Left cardiac atrium (tissue), 4 donors: ENCODE data around the gene NR1I2. TPM values are rescaled to one million over a fixed set of nuclear protein-coding genes. Genes with fewer than 3 reads are reported as not detected.

Experiments used
- ATAC-seq, 2 donors: fragments of 200-7000 bp; cut with Tn5 transposase; one replicate each; pipeline ENCODE4 v1.9.1; 2020; ENCODE audit warnings: mild to moderate bottlenecking in 2 of 2, moderate library complexity in 2 of 2
- DNase-seq: peaks from one replicate; pipeline ENCODE4 v3.0.0-alpha.2; 2020
- intact Hi-C, 2 donors: fragments of 100-400 bp; cut with DNase I; formaldehyde crosslinking; loops; one replicate each; pipeline versions ENCODE4 v1.14.1 to v1.15.1; 2022 to 2023
- total RNA-seq, 2 donors: library from RNA; stranded (reverse); fragmentation: NEBNext Ultra II Directional; extraction: Animal tissue kit (Norgen Biotek cat#: 25700); gene quantifications; one replicate each; pipeline ENCODE4 v1.2.1, GENCODE V29; 2021
- donor health status: DM: no; HTN: yes; CAD: no.
- donor health status: DM: no; HTN: yes; CAD: no; lungs with severe emphysema.
- donor health status: DM: yes; HTN: yes; CAD: no.
- donor health status: Dilated cardiomyopathy.

Gene NR1I2
- total RNA-seq, 2 donors from 2014 or later = 0.09 TPM; not detected in 1

- no peak for DNase-seq
- peak in 1 of 2 donors; percentile 22 for ATAC-seq
- intact Hi-C loops = no loop called here
Observed at GRCh38 chr3:119812491-119813058, 30.7 kb downstream of the NR1I2 start.

GRCh38 chr3:119815716-119816115, 33.8 kb downstream of the NR1I2 start:
- intact Hi-C loops = no loop called here

DNA sequence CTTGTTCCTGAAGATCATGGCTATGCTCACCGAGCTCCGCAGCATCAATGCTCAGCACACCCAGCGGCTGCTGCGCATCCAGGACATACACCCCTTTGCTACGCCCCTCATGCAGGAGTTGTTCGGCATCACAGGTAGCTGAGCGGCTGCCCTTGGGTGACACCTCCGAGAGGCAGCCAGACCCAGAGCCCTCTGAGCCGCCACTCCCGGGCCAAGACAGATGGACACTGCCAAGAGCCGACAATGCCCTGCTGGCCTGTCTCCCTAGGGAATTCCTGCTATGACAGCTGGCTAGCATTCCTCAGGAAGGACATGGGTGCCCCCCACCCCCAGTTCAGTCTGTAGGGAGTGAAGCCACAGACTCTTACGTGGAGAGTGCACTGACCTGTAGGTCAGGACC, 35.2 kb downstream of the NR1I2 start:
- DNase-seq (no peak), ATAC-seq (no peak)
- intact Hi-C loops = no loop called here

More at GRCh38 chr3:119815716-119816115, 33.8 kb downstream of the NR1I2 start:
- DNase-seq (no peak), ATAC-seq (no peak)

DNA sequence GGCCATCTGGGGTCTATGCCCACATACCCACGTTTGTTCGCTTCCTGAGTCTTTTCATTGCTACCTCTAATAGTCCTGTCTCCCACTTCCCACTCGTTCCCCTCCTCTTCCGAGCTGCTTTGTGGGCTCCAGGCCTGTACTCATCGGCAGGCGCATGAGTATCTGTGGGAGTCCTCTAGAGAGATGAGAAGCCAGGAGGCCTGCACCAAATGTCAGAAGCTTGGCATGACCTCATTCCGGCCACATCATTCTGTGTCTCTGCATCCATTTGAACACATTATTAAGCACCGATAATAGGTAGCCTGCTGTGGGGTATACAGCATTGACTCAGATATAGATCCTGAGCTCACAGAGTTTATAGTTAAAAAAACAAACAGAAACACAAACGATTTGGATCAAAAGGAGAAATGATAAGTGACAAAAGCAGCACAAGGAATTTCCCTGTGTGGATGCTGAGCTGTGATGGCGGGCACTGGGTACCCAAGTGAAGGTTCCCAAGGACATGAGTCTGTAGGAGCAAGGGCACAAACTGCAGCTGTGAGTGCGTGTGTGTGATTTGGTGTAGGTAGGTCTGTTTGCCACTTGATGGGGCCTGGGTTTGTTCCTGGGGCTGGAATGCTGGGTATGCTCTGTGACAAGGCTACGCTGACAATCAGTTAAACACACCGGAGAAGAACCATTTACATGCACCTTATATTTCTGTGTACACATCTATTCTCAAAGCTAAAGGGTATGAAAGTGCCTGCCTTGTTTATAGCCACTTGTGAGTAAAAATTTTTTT, 35.9 kb downstream of the NR1I2 start:
- intact Hi-C loops = no loop called here
- DNase-seq (no peak), ATAC-seq (no peak)

DNA sequence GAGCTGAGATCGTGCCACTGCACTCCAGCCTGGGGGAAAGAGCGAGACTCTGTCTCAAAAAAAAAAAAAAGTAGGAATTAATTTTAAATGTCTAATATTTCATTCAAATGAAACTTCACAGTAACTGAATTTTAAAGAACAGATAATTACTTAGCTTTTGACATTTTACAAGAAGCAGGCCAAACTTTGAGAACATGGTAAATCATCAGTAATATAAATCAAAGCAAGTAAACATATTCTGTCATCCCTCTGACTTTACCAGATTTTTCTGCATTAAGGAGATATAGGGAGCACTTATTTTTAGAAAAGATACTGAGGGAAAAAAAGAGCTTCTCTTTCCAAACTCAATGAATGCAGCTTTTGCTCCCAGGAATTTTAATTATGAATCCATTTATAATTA, 37.0 kb downstream of the NR1I2 start:
- no peak for ATAC-seq
- intact Hi-C loops = no loop called here
- DNase-seq = no peak

DNA sequence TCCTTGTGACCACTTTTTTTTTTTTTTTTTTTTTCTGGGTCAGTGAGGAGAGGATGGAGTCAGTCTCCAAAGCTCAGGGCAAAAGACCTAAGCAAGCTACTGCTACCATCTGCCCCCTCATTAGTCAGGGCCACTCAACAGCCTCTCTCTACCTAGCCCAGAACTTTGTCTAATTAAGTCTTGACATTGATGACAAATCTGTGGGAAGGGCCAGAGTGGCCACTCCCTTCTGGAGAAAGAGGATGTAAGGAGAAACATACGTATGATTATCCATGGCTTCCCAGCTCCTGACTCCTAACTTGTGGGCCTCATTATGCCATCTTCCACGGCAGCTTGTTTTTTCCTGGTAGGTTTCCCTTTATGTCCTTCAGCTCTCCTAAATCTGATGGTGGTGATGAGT, 37.9 kb downstream of the NR1I2 start:
- ATAC-seq = no peak
- intact Hi-C loops = no loop called here
- DNase-seq = no peak

DNA sequence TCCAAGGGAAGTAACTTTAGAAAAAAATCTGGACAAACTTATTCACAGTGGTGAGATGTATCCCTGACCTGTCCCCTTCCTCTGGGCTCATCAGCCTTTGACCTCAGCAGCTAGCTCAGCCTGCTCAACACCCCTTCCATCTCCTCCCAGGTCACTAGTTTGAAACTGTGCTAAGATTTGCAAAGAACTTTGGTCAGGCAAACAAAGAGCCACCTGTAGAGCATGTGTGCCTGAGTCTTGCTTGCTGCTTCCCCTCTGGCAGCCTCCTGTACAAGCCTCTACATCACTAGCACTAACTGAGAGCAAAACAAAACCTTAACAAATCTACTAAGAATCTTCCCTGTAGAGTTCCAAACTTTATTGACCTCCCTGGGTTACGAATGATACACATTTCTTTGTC, 43.9 kb downstream of the NR1I2 start:
- DNase-seq (no peak), ATAC-seq (no peak)
- intact Hi-C loops = no loop called here

DNA sequence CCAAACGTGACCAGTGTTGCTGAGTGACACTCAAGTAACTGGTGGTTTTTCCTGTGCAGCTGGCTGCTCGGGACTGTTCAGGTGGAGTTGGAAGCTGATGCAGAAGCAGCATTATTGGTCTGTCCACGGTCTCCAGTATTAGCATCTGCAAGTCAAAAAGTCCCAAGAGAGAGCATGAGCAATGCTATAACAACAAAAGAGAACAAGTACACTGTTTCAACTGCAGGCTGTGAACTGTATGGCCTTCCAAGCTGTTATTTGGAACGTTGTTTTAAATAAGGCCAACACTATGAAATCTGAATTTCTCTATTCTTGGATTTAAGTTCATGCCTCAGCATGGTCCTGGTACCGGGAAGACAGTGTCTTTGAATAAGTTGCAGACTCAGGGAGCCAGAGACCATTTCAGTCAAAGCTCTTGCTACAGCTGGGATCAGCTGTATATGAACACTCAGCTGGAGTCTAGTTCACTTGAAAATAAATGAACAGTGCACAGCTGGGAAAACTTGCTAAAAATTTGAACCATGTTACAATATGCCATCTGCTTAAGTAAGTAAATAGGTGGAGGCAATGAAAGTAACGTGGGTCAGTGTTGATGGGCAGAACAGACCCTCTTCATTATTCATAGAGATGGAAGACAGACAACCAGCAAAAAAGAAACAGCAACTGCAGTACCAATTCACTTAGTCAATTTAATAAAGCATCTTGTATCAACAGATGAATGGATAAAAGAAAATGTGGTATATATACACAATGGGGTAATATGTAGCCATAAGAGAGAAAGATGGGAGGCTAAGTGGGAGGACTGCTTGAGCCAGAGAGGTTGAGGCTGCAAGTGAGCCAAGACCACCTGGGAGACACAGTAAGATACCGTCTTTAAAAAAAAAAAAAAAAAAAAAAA, 45.1 kb downstream of the NR1I2 start:
- intact Hi-C loops = no loop called here
- DNase-seq = no peak
- ATAC-seq = peak in 1 of 2 donors; percentile 81

DNA sequence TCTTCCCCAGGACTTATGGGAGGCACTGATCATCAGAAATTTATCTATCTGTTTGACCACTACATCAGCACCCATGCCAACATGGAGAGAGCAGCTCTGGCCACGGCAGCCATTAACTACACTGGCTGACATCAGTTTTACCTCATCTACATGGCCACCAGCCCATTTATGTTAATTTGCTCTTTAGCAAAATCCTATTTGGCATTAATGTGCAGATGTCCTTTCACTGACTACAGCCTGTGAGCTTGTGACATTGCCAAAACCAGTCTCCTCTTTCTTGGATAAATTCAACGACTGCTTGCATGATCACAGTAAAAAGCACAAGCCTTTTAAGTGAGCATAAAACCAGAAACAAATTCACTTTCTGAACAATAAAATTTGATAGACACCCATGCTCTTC, 47.5 kb downstream of the NR1I2 start:
- no peak for ATAC-seq
- intact Hi-C loops = no loop called here
- no peak for DNase-seq

- ATAC-seq (no peak), DNase-seq (no peak)
- intact Hi-C loops = no loop called here
Observed at GRCh38 chr3:119831022-119831421, 49.1 kb downstream of the NR1I2 start.

- no peak for DNase-seq
- intact Hi-C loops = no loop called here
- ATAC-seq = no peak
Observed at GRCh38 chr3:119831941-119832371, 50.1 kb downstream of the NR1I2 start.

DNA sequence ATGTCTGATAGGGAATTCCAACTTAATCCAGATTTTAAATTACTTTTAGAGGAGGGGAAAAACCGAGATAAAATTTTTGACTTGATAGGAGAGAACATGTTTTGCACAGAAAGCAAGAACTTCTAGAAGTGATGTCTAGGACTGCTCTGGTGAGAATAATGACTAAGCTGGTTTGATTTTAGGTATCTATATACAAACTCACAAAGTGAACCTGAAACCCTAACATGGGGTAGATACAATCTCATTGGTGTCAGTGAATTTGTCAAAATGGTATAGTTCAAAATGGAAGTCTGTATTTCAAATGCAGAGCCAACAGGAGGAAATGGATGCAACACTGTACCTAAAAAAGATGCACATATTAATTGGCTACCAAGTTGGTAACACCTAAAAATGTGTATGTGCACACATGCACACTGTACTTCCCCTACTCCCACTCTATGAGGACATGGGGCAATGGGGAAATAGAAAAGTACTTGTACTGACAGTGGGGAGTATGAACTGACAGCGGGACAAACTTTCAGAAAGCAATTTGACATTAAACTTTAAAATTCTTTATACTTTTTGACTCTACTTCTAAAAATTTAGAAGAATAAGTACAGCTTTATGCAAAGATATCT, 53.0 kb downstream of the NR1I2 start:
- DNase-seq (no peak), ATAC-seq (no peak)
- intact Hi-C loops = no loop called here

DNA sequence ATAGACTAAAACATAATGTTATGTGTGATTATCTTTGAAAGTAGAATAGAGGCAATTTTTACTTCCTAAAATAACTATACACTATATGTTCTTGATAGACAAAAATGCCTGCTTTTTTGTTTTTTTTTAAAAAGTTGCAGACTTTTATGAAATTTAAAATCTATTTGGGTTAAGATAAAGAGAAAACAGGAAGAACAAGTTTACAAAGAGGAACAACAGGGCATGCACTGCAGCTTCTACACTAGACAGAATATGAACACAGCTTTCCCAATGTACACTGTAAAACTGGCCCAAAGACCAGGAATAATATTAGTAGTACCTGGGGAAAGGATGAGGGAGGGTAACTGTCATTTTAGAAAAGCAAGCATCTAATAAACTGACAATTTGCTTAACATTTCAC, 53.7 kb downstream of the NR1I2 start:
- DNase-seq = no peak
- no peak for ATAC-seq

DNA sequence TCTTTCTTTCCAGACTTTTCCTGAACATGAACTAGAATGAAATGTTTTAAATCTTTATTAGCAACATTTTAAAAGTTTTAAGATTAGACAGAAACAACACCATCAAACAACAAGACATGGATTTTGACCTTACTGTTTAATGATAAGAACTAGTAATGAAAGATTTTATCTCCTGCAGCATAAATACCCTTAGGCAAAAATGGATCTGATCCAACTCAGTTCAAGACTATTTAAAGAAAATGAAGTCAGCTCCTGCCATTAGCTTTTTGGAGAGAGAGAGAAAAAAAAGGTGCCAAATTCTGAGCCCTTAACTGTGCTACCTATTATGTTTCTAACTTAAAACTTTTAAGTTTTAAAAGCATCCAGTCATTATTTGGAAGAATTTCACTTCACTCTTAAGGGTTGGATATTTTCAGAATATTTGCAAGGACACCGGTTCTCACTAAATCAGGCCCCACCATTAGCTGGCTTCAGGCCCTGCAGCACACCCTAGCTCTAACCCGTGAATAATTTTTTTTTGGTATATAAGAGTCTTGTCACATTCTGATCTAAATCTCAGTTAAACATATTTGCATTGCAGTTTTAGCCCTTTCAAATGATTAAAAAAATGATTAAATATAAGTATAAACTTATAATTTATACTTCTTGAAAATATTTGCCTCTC, 60.0 kb downstream of the NR1I2 start:
- ATAC-seq = peak in 1 of 2 donors; percentile 24
- intact Hi-C loops = no loop called here
- no peak for DNase-seq

More for the DNA sequence above, 53.7 kb downstream of the NR1I2 start:
- intact Hi-C loops = no loop called here

DNA sequence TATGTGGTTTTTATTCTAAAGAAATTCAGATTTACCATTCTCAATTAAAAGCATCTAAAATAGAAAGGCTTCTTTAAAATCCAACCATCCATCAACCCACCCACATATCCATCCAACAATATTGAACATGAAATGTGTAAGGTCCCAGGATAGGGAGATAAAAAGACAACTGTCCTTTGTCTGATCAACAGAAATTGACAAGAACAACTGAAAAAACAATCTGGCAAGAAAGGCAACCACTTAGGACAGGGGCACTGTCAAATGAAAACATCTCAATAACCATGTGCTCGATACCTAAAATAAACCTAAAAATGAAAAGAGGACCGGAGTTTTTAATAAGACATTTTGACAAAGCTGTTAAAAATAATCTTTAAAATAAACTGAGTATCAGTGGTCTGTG, 67.2 kb downstream of the NR1I2 start:
- no peak for DNase-seq

GRCh38 chr3:119856695-119857094, 74.8 kb downstream of the NR1I2 start:
- intact Hi-C loops = no loop called here
- DNase-seq = no peak

More for the DNA sequence above, 67.2 kb downstream of the NR1I2 start:
- no peak for ATAC-seq
- intact Hi-C loops = no loop called here

GRCh38 chr3:119858957-119859356, 77.1 kb downstream of the NR1I2 start:
- intact Hi-C loops = no loop called here
- no peak for DNase-seq
- no peak for ATAC-seq

More at GRCh38 chr3:119856695-119857094, 74.8 kb downstream of the NR1I2 start:
- no peak for ATAC-seq

GRCh38 chr3:119859728-119860127, 77.8 kb downstream of the NR1I2 start:
- intact Hi-C loops = no loop called here
- ATAC-seq = no peak
- DNase-seq = no peak

DNA sequence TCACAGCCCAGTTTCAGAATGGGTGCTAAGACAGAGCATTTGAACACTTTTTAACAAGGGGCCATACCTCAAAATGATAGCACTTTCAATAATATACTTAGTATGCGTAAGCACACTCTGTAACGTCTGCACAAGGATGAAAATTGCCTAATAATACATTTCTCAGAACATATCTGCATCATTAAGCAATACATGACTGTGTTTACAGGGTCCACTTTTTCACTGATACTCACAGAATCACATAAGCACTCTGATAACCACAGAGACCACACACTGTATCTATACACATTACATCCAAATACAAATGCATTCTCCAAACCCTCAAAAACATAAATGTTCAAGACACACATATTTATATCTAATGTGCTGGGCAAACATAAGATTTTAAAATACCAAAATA, 79.8 kb downstream of the NR1I2 start:
- intact Hi-C loops = no loop called here
- ATAC-seq (no peak), DNase-seq (no peak)
